HepG2 (cell line): ENCODE results near the gene MRPL18. TPM values are rescaled to one million over a fixed set of nuclear protein-coding genes. Genes with fewer than 3 reads are reported as not detected.
A peak's percentile ranks its signal among the peaks of the same experiment; 100 is the strongest.

ENCODE experiments used
- HNRNPH1 ChIP-seq: fragments of 200-400 bp; formaldehyde crosslinking; optimal IDR thresholded peaks from 2 replicates; pipeline ENCODE3; 2017; ENCODE audit warnings: mild to moderate bottlenecking, low read depth, low read length
- MTF1 ChIP-seq: sonication (generic); formaldehyde crosslinking; IDR thresholded peaks from 2 replicates; pipeline ENCODE4 v1.5.0; 2020; ENCODE audit warnings: missing genetic modification reagents
- MTF2 ChIP-seq: sonication (generic); formaldehyde crosslinking; IDR thresholded peaks from 2 replicates; pipeline ENCODE4 v1.5.0; 2020; ENCODE audit warnings: missing genetic modification reagents, borderline replicate concordance
- NCOA1 ChIP-seq: sonication (generic); formaldehyde crosslinking; IDR thresholded peaks from 2 replicates; pipeline ENCODE4 v1.9.0; 2021; ENCODE audit warnings: missing genetic modification reagents
- REXO4 ChIP-seq: sonication (generic); formaldehyde crosslinking; IDR thresholded peaks from 2 replicates; pipeline ENCODE4 v1.8.0; 2022; ENCODE audit warnings: missing genetic modification reagents, mild to moderate bottlenecking, borderline replicate concordance
- SMARCC2 ChIP-seq: fragments of 450-650 bp; IDR thresholded peaks from 2 replicates; pipeline ENCODE4 v1.6.1; 2017; ENCODE audit warnings: antibody characterized with exemption, mild to moderate bottlenecking
- SNRNP70 ChIP-seq: fragments of 200-400 bp; formaldehyde crosslinking; IDR thresholded peaks from 2 replicates; pipeline ENCODE4 v1.6.1; 2017; ENCODE audit warnings: mild to moderate bottlenecking, low read depth, low read length, moderate library complexity
- TERF1 ChIP-seq: sonication (generic); formaldehyde crosslinking; IDR thresholded peaks from 2 replicates; pipeline ENCODE4 v1.8.0; 2022; ENCODE audit warnings: mild to moderate bottlenecking, missing genetic modification reagents, moderate library complexity
- TFAP4 ChIP-seq: sonication (generic); IDR thresholded peaks from 2 replicates; pipeline ENCODE4 v1.6.1; 2016; ENCODE audit warnings: low read depth, borderline replicate concordance
- ZNF121 ChIP-seq: sonication (generic); formaldehyde crosslinking; IDR thresholded peaks from 2 replicates; pipeline ENCODE4 v1.5.0; 2020; ENCODE audit warnings: mild to moderate bottlenecking, missing genetic modification reagents
- ZNF225 ChIP-seq: sonication (generic); formaldehyde crosslinking; IDR thresholded peaks from 2 replicates; pipeline ENCODE4 v1.4.0; 2020; ENCODE audit warnings: mild to moderate bottlenecking, missing genetic modification reagents
- ZNF260 ChIP-seq: sonication (generic); formaldehyde crosslinking; IDR thresholded peaks from 2 replicates; pipeline ENCODE4 v1.4.0; 2020; ENCODE audit warnings: missing genetic modification reagents, low read depth, mild to moderate bottlenecking, borderline replicate concordance
- ZNF276 ChIP-seq: sonication (generic); formaldehyde crosslinking; IDR thresholded peaks from 2 replicates; pipeline ENCODE4 v1.4.0; 2020; ENCODE audit warnings: mild to moderate bottlenecking, low read depth, missing genetic modification reagents
- ZNF331 ChIP-seq: sonication (generic); formaldehyde crosslinking; IDR thresholded peaks from 2 replicates; pipeline ENCODE4 v1.4.0; 2020; ENCODE audit warnings: missing genetic modification reagents
- ZNF530 ChIP-seq: sonication (generic); formaldehyde crosslinking; IDR thresholded peaks from 2 replicates; pipeline ENCODE4 v1.5.0; 2020; ENCODE audit warnings: low read depth, mild to moderate bottlenecking, missing genetic modification reagents
- ZNF580 ChIP-seq: IDR thresholded peaks from 2 replicates; pipeline ENCODE4 v1.6.1; 2016; ENCODE audit warnings: low read depth, borderline replicate concordance
- ZNF615 ChIP-seq: sonication (generic); formaldehyde crosslinking; IDR thresholded peaks from 2 replicates; pipeline ENCODE4 v1.5.0; 2020; ENCODE audit warnings: mild to moderate bottlenecking, missing genetic modification reagents, borderline replicate concordance
- ZNF672 ChIP-seq: sonication (generic); formaldehyde crosslinking; IDR thresholded peaks from 2 replicates; pipeline ENCODE4 v1.8.1; 2022; ENCODE audit warnings: missing genetic modification reagents
- polyA plus RNA-seq, 8 experiments: library from polyadenylated mRNA; depleted of rRNA in 3 of 8; stranded (reverse) in 7 of 8; unstranded in 1 of 8; fragments of >200 nt; fragmentation: Illumina TruSeq in 4 of 8; extraction: Trizol in 4 of 8; gene quantifications; 2 replicates each; pipeline versions ENCODE4 v1.2.1 to v1.2.3, GENCODE V29; 2011 to 2016; ENCODE audit warnings: low read depth in 4 of 8, missing spikeins in 1 of 8, mixed read lengths in 1 of 8; ENCODE audit not compliant: insufficient read depth in 1 of 8
- total RNA-seq, 5 experiments: library from RNA; depleted of rRNA; stranded (reverse); fragments of >200 nt; fragmentation: Illumina TruSeq; extraction: Trizol; gene quantifications; 2 replicates each; pipeline ENCODE4 v1.2.3, GENCODE V29; 2016; ENCODE audit warnings: low read depth in 1 of 5
- TF ChIP-seq, protein P1 (sequence below): IDR thresholded peaks from 2 replicates; pipeline ENCODE4 v1.6.1; 2016; ENCODE audit warnings: control low read depth
- TF ChIP-seq, protein P2 (sequence below): sonication (generic); formaldehyde crosslinking; IDR thresholded peaks from 2 replicates; pipeline ENCODE4 v1.5.0; 2020; ENCODE audit warnings: missing genetic modification reagents
- TF ChIP-seq, protein P3 (sequence below): sonication (generic); formaldehyde crosslinking; IDR thresholded peaks from 2 replicates; pipeline ENCODE4 v1.5.1; 2020; ENCODE audit warnings: mild to moderate bottlenecking, missing genetic modification reagents, moderate library complexity

MRPL18 gene
- total and polyA plus RNA-seq, 2 of the 13 experiments (the other 11 are each of a cell fraction or from before 2014, with no cell fraction given): 85.6 to 176 TPM

- no peak for TF ChIP-seq HNRNPH1
- 0 out of 2 replicates have a peak, but pooled peaks have one; percentile 16 for TF ChIP-seq TFAP4
- no peak for TF ChIP-seq TERF1
- TF ChIP-seq ZNF121: no peak; the same call in 1 of the 2 replicates
- no peak for TF ChIP-seq ZNF672 (CRISPR knock-in tag)
- no peak for TF ChIP-seq REXO4 (CRISPR knock-in tag)
- peak; percentile 28; the same call in 1 of the 2 replicates for TF ChIP-seq ZNF331
- 0 out of 2 replicates have a peak, but pooled peaks have one; percentile 24 for TF ChIP-seq MTF1 (CRISPR knock-in tag)
- TF ChIP-seq SMARCC2: no peak
- TF ChIP-seq ZNF225 (CRISPR knock-in tag): no peak
- TF ChIP-seq SNRNP70: no peak
- TF ChIP-seq ZNF615 (CRISPR knock-in tag): no peak
- TF ChIP-seq, protein P1, sequence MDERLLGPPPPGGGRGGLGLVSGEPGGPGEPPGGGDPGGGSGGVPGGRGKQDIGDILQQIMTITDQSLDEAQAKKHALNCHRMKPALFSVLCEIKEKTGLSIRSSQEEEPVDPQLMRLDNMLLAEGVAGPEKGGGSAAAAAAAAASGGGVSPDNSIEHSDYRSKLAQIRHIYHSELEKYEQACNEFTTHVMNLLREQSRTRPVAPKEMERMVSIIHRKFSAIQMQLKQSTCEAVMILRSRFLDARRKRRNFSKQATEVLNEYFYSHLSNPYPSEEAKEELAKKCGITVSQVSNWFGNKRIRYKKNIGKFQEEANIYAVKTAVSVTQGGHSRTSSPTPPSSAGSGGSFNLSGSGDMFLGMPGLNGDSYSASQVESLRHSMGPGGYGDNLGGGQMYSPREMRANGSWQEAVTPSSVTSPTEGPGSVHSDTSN (CRISPR knock-in tag): no peak
- TF ChIP-seq ZNF276 (CRISPR knock-in tag): no peak
- TF ChIP-seq, protein P2, sequence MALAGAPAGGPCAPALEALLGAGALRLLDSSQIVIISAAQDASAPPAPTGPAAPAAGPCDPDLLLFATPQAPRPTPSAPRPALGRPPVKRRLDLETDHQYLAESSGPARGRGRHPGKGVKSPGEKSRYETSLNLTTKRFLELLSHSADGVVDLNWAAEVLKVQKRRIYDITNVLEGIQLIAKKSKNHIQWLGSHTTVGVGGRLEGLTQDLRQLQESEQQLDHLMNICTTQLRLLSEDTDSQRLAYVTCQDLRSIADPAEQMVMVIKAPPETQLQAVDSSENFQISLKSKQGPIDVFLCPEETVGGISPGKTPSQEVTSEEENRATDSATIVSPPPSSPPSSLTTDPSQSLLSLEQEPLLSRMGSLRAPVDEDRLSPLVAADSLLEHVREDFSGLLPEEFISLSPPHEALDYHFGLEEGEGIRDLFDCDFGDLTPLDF (CRISPR knock-in tag): peak; percentile 84
- peak; percentile 79; the same call in 1 of the 2 replicates for TF ChIP-seq ZNF260 (CRISPR knock-in tag)
- peak; percentile 97 for TF ChIP-seq NCOA1 (CRISPR knock-in tag)
- TF ChIP-seq ZNF530 (CRISPR knock-in tag): no peak
- no peak for TF ChIP-seq MTF2 (CRISPR knock-in tag)
- TF ChIP-seq ZNF580: peak; percentile 95
- TF ChIP-seq, protein P3, sequence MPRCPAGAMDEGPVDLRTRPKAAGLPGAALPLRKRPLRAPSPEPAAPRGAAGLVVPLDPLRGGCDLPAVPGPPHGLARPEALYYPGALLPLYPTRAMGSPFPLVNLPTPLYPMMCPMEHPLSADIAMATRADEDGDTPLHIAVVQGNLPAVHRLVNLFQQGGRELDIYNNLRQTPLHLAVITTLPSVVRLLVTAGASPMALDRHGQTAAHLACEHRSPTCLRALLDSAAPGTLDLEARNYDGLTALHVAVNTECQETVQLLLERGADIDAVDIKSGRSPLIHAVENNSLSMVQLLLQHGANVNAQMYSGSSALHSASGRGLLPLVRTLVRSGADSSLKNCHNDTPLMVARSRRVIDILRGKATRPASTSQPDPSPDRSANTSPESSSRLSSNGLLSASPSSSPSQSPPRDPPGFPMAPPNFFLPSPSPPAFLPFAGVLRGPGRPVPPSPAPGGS (CRISPR knock-in tag): peak; percentile 79; the same call in 1 of the 2 replicates
These were observed 28.2 kb upstream of the MRPL18 start, which contains the start of gene ACAT2 (continued) for GRCh38 chr6:159761873-159762680.
